Kidney epithelial cell (primary cell): ENCODE measurements around the gene PSMB3. TPM values are rescaled to one million over a fixed set of nuclear protein-coding genes. Genes with fewer than 3 reads are reported as not detected.
A peak's percentile ranks its signal among the peaks of the same experiment; 100 is the strongest.

Experiments
- DNase-seq: peaks from one replicate; pipeline ENCODE4 v3.0.0-alpha.2; 2010; ENCODE audit warnings: low read depth
- H3K27me3 ChIP-seq: 2 replicates; pipeline ENCODE4 v1.6.0; 2011; ENCODE audit warnings: low read length; ENCODE audit not compliant: control insufficient read depth, insufficient read depth
- H3K36me3 ChIP-seq: 2 replicates; pipeline ENCODE4 v1.5.1; 2011; ENCODE audit warnings: low read length; ENCODE audit not compliant: control insufficient read depth, insufficient read depth
- H3K4me3 ChIP-seq: 2 replicates; pipeline ENCODE4 v1.5.1; 2011; ENCODE audit warnings: low read depth, mild to moderate bottlenecking, control low read depth, low read length
- total RNA-seq: library from RNA; depleted of rRNA; stranded (reverse); fragments of >200 nt; gene quantifications from 2 replicates; pipeline ENCODE4 v1.2.3, GENCODE V29; 2015
- TF ChIP-seq, protein P1 (sequence below): IDR thresholded peaks from 2 replicates; pipeline ENCODE4 v1.5.1; 2011; ENCODE audit warnings: mild to moderate bottlenecking, moderate library complexity, low read length, control low read depth, inconsistent platforms; ENCODE audit not compliant: insufficient read depth, poor library complexity, severe bottlenecking

Gene PSMB3
- total RNA-seq, 1 donor from 2014 or later: 166 TPM

- TF ChIP-seq, protein P1, sequence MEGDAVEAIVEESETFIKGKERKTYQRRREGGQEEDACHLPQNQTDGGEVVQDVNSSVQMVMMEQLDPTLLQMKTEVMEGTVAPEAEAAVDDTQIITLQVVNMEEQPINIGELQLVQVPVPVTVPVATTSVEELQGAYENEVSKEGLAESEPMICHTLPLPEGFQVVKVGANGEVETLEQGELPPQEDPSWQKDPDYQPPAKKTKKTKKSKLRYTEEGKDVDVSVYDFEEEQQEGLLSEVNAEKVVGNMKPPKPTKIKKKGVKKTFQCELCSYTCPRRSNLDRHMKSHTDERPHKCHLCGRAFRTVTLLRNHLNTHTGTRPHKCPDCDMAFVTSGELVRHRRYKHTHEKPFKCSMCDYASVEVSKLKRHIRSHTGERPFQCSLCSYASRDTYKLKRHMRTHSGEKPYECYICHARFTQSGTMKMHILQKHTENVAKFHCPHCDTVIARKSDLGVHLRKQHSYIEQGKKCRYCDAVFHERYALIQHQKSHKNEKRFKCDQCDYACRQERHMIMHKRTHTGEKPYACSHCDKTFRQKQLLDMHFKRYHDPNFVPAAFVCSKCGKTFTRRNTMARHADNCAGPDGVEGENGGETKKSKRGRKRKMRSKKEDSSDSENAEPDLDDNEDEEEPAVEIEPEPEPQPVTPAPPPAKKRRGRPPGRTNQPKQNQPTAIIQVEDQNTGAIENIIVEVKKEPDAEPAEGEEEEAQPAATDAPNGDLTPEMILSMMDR: no peak
- no peaks in the 10 kb centered on the region for H3K27me3 ChIP-seq
- H3K36me3 ChIP-seq: peaks cover 1% of the 10 kb centered on the region
- H3K4me3 ChIP-seq: peak overlapping the region; percentile 93
- no peak for DNase-seq
Observed at GRCh38 chr17:38750044-38750311, 2.6 kb upstream of the PSMB3 start.

- no peak for DNase-seq
- H3K36me3 ChIP-seq: peaks cover 1% of the 10 kb centered on the region
- H3K27me3 ChIP-seq: no peaks in the 10 kb centered on the region
- H3K4me3 ChIP-seq: peak overlapping the region; percentile 93
- TF ChIP-seq, protein P1: no peak
Observed at GRCh38 chr17:38750312-38751121, 2.0 kb upstream of the PSMB3 start.

DNA sequence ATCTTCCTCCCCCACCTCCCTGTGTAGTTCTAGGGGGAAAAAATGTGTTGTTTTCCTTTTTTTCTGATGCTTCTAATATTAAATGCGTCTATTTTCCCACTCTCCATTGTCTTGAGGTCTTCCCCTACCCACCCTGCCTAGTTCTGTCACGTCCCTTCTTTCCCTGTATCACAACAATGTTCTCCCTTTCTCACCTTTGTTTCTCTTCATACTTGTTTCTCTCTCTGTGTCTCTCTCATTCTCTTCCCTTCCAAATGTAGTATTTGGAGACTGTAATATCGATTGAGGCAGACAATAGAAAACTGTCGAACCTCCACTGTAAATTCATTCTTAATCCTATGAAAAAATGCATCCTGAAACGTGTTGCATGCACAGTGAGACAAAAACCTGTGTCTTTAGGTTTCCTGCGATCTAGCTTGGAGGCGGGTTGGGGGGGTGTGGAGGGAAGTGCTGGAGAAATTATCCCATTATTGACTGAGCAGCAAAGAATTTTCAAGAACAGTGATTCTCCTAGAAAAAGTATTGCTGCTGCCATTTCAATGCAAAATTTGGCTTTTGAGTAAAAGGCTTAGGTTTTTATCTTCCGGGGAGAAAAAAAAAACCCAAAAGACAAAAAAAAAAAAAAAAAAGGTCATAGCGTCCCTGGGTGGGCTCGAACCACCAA, 1.3 kb upstream of the PSMB3 start:
- peak overlapping the region; percentile 93 for H3K4me3 ChIP-seq
- TF ChIP-seq, protein P1: no peak
- H3K27me3 ChIP-seq: no peaks in the 10 kb centered on the region
- H3K36me3 ChIP-seq: peaks cover 1% of the 10 kb centered on the region
- DNase-seq: no peak

GRCh38 chr17:38751808-38752307, 683 bp upstream of the PSMB3 start:
- H3K27me3 ChIP-seq: no peaks in the 10 kb centered on the region

DNA sequence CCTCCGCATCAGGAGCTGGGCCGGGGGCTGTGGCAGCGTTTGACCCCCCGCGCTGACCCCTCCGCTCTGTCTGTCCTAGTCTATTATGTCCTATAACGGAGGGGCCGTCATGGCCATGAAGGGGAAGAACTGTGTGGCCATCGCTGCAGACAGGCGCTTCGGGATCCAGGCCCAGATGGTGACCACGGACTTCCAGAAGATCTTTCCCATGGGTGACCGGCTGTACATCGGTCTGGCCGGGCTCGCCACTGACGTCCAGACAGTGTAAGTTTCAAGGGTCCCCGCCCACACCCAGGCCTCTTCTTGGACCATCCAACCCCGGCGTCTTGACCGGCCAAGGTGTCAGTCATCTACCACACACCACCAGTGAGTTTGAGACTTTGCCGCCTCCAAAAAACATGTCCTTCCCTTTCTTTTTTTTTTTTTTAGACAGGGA, 548 bp downstream of the PSMB3 start:
- H3K27me3 ChIP-seq: no peaks in the 10 kb centered on the region
- no peak for DNase-seq
- TF ChIP-seq, protein P1: no peak
- peaks cover 1% of the 10 kb centered on the region for H3K36me3 ChIP-seq
- peak overlapping the region; percentile 89 for H3K4me3 ChIP-seq

More at GRCh38 chr17:38751808-38752307, 683 bp upstream of the PSMB3 start:
- Histone ChIP-seq H3K4me3 (peak overlapping the region; percentile 89), H3K36me3 (peaks cover 1% of the 10 kb centered on the region)
- peak; percentile 48 for DNase-seq
- TF ChIP-seq, protein P1: no peak
